GM18951 (cell line): Measurements from ENCODE around the gene FBXL20.
"Not testable (repeated sequence)": the region's sequence is repeated elsewhere in the genome, so short reads cannot be mapped to it uniquely, and the experiment has no call there.

ENCODE experiments used
- POLR2A ChIP-seq: IDR thresholded peaks from 4 replicates; pipeline ENCODE4 v1.6.1; 2011; ENCODE audit warnings: mild to moderate bottlenecking; ENCODE audit not compliant: insufficient read length, insufficient read depth; ENCODE audit errors: extremely low read depth
- in situ Hi-C: fragments of 300-500 bp; cut with MboI; formaldehyde crosslinking; loops from one replicate; pipeline ENCODE4 v1.12.0; 2022; ENCODE audit warnings: low sequenced_read_pairs, mixed read lengths, inconsistent platforms; ENCODE audit not compliant: unreplicated experiment

Gene FBXL20

DNA sequence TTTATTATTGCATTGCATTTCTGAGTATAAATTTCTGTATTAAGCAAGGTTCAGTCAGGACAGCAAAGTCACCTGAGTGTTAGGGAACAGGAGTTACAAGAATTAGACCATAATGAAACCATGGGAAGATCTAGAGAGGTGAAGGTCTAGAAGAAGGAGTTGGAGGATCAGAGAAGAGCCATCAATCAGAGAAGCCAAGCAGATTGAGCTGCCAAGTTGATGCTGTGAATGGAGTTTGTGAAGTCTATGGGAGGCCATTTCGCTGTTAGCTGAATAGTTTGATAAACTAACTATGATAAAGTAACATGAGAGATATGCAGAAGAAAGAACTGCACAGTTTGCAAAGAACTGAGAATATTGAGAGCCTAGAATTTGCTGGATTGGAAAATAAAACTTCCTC, 40.4 kb downstream of the FBXL20 start:
- in situ Hi-C loops: no loop called here
- no peak for TF ChIP-seq POLR2A

DNA sequence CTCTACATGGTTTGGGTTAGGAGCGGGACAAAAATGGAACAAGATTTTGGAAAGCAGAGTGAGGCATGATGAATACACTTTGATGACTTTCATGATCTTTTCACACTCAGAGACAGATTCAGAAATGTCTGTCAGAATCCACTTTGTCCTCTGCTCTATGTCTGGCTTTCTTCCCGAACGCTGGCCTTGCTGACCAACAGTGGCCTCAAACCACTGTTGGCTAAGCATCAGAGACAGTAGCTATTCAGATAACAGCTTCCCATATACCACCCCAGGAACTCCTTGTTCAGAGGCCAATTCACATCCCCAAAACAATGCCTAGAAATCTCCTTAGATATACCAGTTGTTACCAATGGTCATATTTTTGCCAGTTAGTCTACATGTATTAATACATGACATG, 40.9 kb downstream of the FBXL20 start:
- in situ Hi-C loops: no loop called here

DNA sequence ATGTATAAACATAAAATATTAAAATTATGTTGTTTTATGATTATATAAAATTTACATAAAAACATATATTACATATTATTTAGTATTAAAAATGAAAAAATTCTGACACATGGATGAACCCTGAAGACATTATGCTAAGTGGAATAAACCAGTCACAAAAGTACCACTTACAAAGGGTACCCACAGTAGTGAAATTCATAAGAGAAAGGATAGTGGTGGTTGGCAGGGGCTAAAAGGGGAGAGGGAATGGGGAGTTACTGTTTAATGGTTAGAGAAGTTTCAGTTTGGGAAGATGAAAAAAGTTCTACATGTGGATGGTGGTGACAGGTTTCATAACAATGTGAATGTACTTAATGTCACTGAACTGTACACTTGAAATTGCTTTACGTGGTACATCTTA, 41.4 kb downstream of the FBXL20 start:
- in situ Hi-C loops: no loop called here
- no peak for TF ChIP-seq POLR2A

More for the DNA sequence above, 40.9 kb downstream of the FBXL20 start:
- no peak for TF ChIP-seq POLR2A

DNA sequence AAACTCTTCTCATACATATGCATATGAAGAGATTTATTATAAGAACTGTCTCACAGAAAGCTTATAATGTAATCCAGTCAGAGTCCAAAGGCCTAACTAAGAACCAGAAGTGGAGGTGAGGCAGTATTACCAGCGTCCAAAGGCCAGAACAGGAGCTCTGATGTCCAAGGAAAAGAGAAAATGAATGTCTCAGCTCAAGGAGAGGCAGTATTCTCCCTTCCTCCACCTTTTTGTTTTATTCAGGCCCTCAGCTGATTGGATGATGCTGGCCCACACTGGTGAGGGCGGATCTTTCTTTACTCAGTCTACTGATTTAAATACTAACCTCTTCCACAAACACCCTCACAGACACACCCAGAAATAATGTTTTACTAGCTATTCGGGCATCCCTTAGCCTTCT, 43.4 kb downstream of the FBXL20 start:
- in situ Hi-C loops: no loop called here
- no peak for TF ChIP-seq POLR2A

DNA sequence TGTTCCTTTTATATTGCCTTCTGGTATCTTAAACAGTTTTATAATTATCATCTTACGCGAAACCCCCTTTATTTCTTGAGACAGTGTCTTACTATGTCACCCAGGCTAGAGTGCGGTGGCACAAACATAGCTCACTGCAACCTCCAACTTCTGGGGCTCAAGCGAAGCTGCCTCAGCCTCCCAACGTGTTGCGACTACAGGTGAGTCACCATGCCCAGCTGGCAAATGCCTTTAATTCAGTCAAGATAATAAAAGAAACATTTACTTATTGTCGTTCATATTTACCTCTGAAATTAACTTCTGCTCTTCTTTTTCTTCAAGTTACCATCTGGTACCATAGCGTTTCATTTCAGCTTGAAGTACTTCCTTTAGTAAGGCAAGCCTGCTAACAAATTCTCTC, 43.9 kb downstream of the FBXL20 start:
- TF ChIP-seq POLR2A: no peak
- in situ Hi-C loops: no loop called here

DNA sequence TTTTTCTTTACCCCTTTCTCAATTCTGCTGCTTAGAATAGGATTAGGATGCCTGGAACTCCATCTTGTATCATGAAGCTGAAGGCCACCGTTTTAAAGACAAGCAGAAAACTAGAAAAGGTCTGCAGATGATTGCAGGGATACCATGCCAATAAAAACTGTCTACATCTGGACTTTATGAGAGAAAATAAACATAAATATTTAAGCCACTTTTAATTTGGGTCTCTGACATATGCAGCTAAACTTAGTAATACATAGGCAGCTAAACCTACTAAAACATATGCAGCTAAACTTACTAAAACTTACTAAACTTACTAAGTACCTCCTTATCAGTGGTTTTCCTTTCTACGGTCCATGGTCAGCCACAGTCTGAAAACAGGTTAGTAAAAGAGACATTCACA, 48.4 kb downstream of the FBXL20 start:
- in situ Hi-C loops: no loop called here
- TF ChIP-seq POLR2A: no peak

DNA sequence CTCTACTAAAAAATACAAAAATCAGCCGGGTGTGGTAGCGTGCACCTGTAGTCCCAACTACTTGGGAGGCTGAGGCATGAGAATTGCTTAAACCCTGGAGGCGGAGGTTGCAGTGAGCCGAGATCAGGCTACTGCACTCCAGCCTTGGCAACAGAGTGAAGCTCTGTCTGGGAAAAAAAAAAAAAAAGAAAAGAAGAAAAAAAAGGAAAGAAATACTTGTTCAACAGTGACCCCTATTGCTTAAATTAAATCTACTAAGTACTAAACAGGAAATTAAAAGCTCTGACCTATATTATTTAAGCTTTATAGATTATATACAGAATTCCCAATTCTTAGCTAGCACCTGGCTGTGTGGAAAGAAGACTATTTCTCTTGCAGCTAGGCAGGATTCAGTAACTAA, 48.9 kb downstream of the FBXL20 start:
- in situ Hi-C loops: no loop called here
- no peak for TF ChIP-seq POLR2A

DNA sequence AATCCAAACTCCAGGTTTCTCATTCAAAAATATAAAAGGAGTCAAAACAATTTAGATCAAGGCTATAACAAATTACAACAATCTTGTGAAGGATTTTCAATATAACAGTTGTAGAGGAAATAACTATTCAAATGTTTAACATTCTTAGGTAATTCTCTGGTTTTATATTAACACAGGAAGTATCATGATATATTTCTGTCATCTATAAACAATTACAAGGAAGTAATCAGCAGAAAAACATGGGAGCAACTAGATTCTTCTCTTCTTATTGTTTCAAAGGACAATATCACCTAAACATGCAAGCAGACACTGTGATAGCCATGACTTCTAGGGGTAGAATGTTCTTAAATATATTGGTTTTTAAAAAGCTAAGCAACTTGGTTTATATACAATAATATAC, 49.9 kb downstream of the FBXL20 start:
- no peak for TF ChIP-seq POLR2A
- in situ Hi-C loops: no loop called here

DNA sequence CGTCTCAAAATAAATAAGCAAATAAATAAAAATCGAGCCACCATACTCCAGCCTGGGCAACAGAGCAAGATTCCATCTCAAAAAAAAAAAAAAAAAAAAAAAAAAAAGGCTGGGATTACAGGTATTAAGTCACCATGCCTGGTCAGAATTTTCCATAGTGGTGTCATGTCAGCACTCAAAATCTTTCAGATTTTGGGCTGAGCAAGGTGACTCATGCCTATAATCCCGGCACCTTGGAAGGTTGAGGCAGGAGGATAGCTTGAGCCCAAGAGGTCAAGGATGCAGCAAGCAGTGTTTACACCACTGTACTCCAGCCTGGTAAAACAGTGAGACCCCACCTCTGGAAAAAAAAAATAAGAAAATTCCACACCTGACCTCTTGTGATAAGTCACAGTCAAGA, 52.2 kb downstream of the FBXL20 start:
- in situ Hi-C loops: no loop called here
- no peak for TF ChIP-seq POLR2A

DNA sequence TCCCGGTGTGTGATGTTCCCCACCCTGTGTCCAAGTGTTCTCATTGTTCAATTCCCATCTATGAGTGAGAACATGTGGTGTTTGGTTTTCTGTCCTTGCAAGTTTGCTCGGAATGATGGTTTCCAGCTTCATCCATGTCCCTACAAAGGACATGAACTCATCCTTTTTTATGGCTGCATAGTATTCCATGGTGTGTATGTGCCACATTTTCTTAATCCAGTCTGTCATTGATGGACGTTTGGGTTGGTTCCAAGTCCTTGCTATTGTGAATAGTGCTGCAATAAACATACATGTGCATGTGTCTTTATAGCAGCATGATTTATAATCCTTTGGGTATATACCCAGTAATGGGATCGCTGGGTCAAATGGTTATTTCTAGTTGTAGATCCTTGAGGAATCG, 54.6 kb downstream of the FBXL20 start:
- in situ Hi-C loops: not testable (repeated sequence)

DNA sequence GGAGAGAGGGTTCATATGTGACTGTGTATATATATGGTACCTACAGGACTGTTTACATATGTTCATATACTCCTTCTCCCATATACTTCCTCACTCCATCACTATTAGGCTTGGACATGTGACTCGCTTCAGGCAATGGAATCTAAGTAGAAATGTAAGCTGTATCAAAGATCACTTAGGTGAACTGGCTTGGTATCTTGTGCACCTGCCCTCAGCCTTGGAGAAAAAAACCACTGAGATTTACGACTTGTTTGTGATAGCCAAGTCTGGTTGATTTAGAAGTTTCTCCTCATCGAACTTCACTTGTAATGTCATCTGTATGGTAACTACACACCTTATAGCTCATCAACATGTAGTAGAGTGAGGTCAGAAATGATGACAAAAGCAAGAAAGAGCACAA, 59.9 kb downstream of the FBXL20 start:
- TF ChIP-seq POLR2A: no peak
- in situ Hi-C loops: no loop called here

DNA sequence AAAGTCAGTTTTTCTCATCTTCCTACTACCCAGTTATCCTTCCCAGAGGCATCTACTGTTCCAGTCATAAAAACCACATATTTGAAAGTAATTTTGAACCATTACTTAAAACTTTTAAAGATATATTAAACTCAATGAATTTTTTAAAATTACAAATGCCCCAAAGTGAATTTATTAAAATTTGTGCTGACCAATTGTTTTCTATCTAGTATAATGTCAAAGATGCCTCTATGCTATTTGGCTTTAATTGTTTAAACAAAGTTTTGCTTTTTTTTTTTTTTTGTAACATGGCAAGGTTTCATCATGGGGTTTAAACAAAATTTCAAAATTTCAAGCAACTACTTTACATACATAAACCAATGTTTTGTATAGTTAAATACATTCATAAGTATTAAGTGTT, 60.7 kb downstream of the FBXL20 start:
- in situ Hi-C loops: no loop called here
- no peak for TF ChIP-seq POLR2A

DNA sequence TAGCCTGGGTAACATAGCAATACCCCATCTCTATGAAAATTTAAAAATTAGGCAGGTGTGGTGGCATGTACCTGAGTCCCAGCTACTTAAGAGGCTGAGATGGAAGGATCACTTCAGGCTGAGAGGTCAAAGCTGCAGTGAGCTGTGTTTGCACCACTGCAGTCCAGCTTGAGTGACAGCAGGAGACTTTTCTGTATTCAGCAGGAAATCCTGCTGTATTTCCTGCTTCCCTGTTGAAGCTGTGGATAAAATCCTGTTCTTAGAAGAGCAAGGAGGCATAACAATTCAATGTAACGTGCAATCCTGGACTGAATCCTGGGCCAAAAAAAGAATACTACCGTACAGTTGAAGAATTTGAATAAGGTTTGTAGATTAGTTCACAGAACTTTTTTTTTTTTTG, 62.2 kb downstream of the FBXL20 start:
- in situ Hi-C loops: no loop called here
- TF ChIP-seq POLR2A: no peak

DNA sequence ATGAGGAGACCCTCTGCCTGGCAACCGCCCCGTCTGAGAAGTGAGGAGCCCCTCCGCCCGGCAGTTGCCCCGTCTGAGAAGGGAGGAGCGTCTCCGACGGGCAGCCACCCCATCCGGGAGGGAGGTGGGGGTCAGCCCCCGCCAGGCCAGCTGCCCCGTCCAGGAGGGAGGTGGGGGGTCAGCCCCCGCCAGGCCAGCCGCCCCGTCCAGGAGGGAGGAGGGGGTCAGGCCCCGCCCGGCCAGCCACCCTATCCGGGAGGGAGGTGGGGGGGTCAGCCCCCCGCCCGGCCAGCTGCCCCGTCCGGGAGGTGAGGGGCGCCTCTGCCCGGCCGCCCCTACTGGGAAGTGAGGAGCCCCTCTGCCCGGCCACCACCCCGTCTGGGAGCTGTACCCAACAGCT, 63.8 kb downstream of the FBXL20 start:
- in situ Hi-C loops: not testable (repeated sequence)

DNA sequence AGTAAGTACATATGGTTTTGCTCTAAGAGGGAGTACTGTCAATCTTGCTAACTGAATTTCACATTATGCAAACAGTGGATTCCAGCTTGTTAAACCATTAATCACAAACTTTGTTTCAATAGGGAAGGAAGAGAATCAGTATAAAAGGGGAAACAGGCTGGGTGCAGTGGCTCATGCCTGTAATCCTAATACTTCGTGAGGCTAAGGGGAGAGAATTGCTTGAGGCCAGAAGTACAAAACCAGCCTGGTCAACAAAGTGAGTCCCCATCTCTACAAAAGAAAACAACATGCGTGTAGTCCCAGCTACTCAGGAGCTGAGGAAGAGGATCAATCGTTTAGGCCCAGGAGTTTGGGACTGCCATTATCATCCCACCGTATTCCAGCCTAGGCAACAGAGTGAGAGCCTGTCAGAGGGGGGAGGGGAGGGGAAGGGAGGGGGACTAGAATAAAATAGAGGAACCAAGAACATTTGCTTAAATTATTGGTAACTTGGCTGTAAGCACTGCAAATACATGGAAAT, 65.7 kb downstream of the FBXL20 start:
- no peak for TF ChIP-seq POLR2A
- in situ Hi-C loops: no loop called here

DNA sequence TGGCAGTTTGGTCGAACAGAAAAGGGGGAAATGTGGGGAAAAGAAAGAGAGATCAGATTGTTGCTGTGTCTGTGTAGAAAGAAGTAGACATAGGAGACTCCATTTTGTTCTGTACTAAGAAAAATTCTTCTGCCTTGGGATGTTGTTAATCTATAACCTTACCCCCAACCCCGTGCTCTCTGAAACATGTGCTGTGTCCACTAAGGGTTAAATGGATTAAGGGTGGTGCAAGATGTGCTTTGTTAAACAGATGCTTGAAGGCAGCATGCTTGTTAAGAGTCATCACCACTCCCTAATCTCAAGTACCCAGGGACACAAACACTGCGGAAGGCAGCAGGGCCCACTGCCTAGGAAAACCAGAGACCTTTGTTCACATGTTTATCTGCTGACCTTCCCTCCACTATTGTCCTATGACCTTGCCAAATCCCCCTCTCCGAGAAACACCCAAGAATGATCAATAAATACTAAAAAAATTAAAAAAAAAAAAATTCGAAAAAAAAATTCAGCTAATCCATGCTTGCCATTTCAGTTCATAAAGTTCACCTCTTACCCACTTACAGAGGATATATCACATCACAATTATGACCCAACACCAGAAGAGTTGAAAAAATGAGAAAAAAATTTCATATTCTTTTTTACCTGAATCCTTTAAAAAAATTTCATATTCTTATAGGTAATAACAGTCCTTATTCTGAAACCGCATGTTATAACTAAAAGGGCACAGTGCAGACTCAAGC, 67.2 kb downstream of the FBXL20 start:
- in situ Hi-C loops: not testable (repeated sequence)
